Activated CD8-positive, alpha-beta memory T cell treated with anti-CD3 and anti-CD28 coated beads, Interleukin-2, amount 10 ng/mL, durations not matched to agents 7 days and 5 days (primary cell): Measurements from ENCODE around the gene PARP9. TPM values are rescaled to one million over a fixed set of nuclear protein-coding genes. Genes with fewer than 3 reads are reported as not detected.

Experiments used
- ATAC-seq: fragments of 150-1000 bp; cut with Tn5 transposase; one replicate; pipeline ENCODE4 v1.10.0; 2021; ENCODE audit warnings: moderate library complexity
- CTCF ChIA-PET: fragments of 350-600 bp; sonication (Branson Sonifier 250); formaldehyde crosslinking; loops from one replicate; lab custom pipeline; 2021; ENCODE audit warnings: antibody characterized with exemption; lab: Charles Lee
- DNase-seq: peaks from one replicate; pipeline ENCODE4 v3.0.0-alpha.2; 2020
- H3K27ac Mint-ChIP-seq: one replicate; pipeline ENCODE4 v1.8.0; 2021; ENCODE audit warnings: mild to moderate bottlenecking, mixed read lengths
- H3K27me3 Mint-ChIP-seq: one replicate; pipeline ENCODE4 v1.8.0; 2021; ENCODE audit warnings: mixed read lengths
- H3K36me3 Mint-ChIP-seq: one replicate; pipeline ENCODE4 v1.8.0; 2021; ENCODE audit warnings: mild to moderate bottlenecking, mixed read lengths
- H3K4me1 Mint-ChIP-seq: one replicate; pipeline ENCODE4 v1.8.0; 2021; ENCODE audit warnings: mixed read lengths
- H3K4me3 Mint-ChIP-seq: one replicate; pipeline ENCODE4 v1.8.0; 2021; ENCODE audit warnings: mild to moderate bottlenecking, moderate library complexity, mixed read lengths
- H3K9me3 Mint-ChIP-seq: one replicate; pipeline ENCODE4 v1.8.0; 2022; ENCODE audit warnings: low read depth, mixed read lengths
- total RNA-seq, 2 experiments: library from RNA; stranded (reverse); gene quantifications; one replicate each; pipeline ENCODE4 v1.2.3, GENCODE V29; 2021

Gene PARP9
- 100 to 1,000 TPM in 1 of 2 experiments, 10 to 100 TPM in 1; 91.8 to 147 TPM for total RNA-seq

GRCh38 chr3:122564155-122564912 lies at the start of gene PARP9, which contains the start of gene DTX3L:
Gene PARP9, minus strand, starts transcription at chr3:122564300. Its CDS starts 4,680 bp downstream, at chr3:122559620.
Gene DTX3L, plus strand, starts transcription at chr3:122564338. Its CDS starts 89 bp downstream, at chr3:122564427.
- CTCF ChIA-PET, result interaction anchor here (0.5 to 10.0 kb wide), 8 partner anchors 11 to 119 kb away, joined by 3 to 145 read pairs (median 3); partner anchors contain the start of genes KPNA1 and PARP14
- Mint-ChIP-seq H3K4me1 (peaks cover 71% of the 10 kb centered on the region), H3K9me3 (no peaks in the 10 kb centered on the region), H3K36me3 (peaks cover 78% of the 10 kb centered on the region), H3K27ac (peak within 1 kb of the TSS; percentile 100), H3K27me3 (no peaks in the 10 kb centered on the region), H3K4me3 (peak within 1 kb of the TSS; percentile 99)
- ATAC-seq (peak; percentile 97), DNase-seq (peak; percentile 94)

GRCh38 chr3:122612696-122613095 lies 48.6 kb upstream of the PARP9 start:
- Mint-ChIP-seq H3K36me3 (peaks cover 62% of the 10 kb centered on the region), H3K4me1 (peaks cover 29% of the 10 kb centered on the region), H3K4me3 (no peak overlapping the region), H3K9me3 (peaks cover 8% of the 10 kb centered on the region), H3K27me3 (no peaks in the 10 kb centered on the region), H3K27ac (no peak overlapping the region)
- ATAC-seq (no peak), DNase-seq (no peak)
- CTCF ChIA-PET, result no interaction called here

GRCh38 chr3:122609798-122610559 lies 45.9 kb upstream of the PARP9 start:
- ATAC-seq (peak; percentile 96), DNase-seq (peak; percentile 50)
- CTCF ChIA-PET, result interaction anchor here (0.9 kb wide), 2 partner anchors 51 to 69 kb away, joined by 3 read pairs; no protein-coding TSS in a partner anchor
- H3K9me3 Mint-ChIP-seq, result peaks cover 8% of the 10 kb centered on the region
- H3K4me1 Mint-ChIP-seq, result peaks cover 25% of the 10 kb centered on the region
- no peaks in the 10 kb centered on the region for H3K27me3 Mint-ChIP-seq
- H3K27ac Mint-ChIP-seq, result peak overlapping the region; percentile 89
- H3K36me3 Mint-ChIP-seq, result peaks cover 54% of the 10 kb centered on the region
- peak overlapping the region; percentile 56 for H3K4me3 Mint-ChIP-seq

- CTCF ChIA-PET, result no interaction called here
- peaks cover 25% of the 10 kb centered on the region for H3K4me1 Mint-ChIP-seq
- H3K4me3 Mint-ChIP-seq, result no peak overlapping the region
- DNase-seq (no peak), ATAC-seq (no peak)
- H3K36me3 Mint-ChIP-seq, result peaks cover 49% of the 10 kb centered on the region
- H3K27me3 Mint-ChIP-seq, result no peaks in the 10 kb centered on the region
- peak overlapping the region; percentile 73 for H3K27ac Mint-ChIP-seq
- peaks cover 8% of the 10 kb centered on the region for H3K9me3 Mint-ChIP-seq
Observed at GRCh38 chr3:122608916-122609315, 44.8 kb upstream of the PARP9 start.

- Mint-ChIP-seq H3K9me3 (peaks cover 7% of the 10 kb centered on the region), H3K36me3 (peaks cover 52% of the 10 kb centered on the region), H3K4me3 (no peak overlapping the region), H3K27me3 (no peaks in the 10 kb centered on the region), H3K27ac (no peak overlapping the region), H3K4me1 (peaks cover 26% of the 10 kb centered on the region)
- CTCF ChIA-PET, result no interaction called here
- ATAC-seq (no peak), DNase-seq (no peak)
Observed at GRCh38 chr3:122606330-122606729, 42.2 kb upstream of the PARP9 start.

- CTCF ChIA-PET, result no interaction called here
- no peak for ATAC-seq
- H3K27ac Mint-ChIP-seq, result no peak overlapping the region
- no peak overlapping the region for H3K4me3 Mint-ChIP-seq
- H3K9me3 Mint-ChIP-seq, result peaks cover 2% of the 10 kb centered on the region
- peaks cover 42% of the 10 kb centered on the region for H3K36me3 Mint-ChIP-seq
- peaks cover 8% of the 10 kb centered on the region for H3K4me1 Mint-ChIP-seq
- no peak for DNase-seq
- no peaks in the 10 kb centered on the region for H3K27me3 Mint-ChIP-seq
Observed at GRCh38 chr3:122603056-122603455, 39.0 kb upstream of the PARP9 start.

- no peak for ATAC-seq
- H3K4me1 Mint-ChIP-seq, result peaks cover 8% of the 10 kb centered on the region
- no peaks in the 10 kb centered on the region for H3K27me3 Mint-ChIP-seq
- CTCF ChIA-PET, result no interaction called here
- H3K27ac Mint-ChIP-seq, result no peak overlapping the region
- DNase-seq, result no peak
- H3K9me3 Mint-ChIP-seq, result peaks cover 2% of the 10 kb centered on the region
- H3K4me3 Mint-ChIP-seq, result no peak overlapping the region
- peaks cover 37% of the 10 kb centered on the region for H3K36me3 Mint-ChIP-seq
Observed at GRCh38 chr3:122602011-122602710, 38.1 kb upstream of the PARP9 start.

GRCh38 chr3:122598556-122598955 lies 34.5 kb upstream of the PARP9 start:
- Mint-ChIP-seq H3K27me3 (no peaks in the 10 kb centered on the region), H3K4me1 (peaks cover 6% of the 10 kb centered on the region), H3K27ac (no peak overlapping the region), H3K9me3 (no peaks in the 10 kb centered on the region), H3K4me3 (no peak overlapping the region), H3K36me3 (peaks cover 44% of the 10 kb centered on the region)
- CTCF ChIA-PET, result interaction anchor here (0.7 to 1.5 kb wide), 2 partner anchors 42 to 141 kb away, joined by 3 read pairs; no protein-coding TSS in a partner anchor
- no peak for DNase-seq
- no peak for ATAC-seq

- CTCF ChIA-PET, result interaction anchor here (0.7 kb wide), 1 partner anchor 141 kb away, joined by 3 read pairs; no protein-coding TSS in a partner anchor
- no peaks in the 10 kb centered on the region for H3K27me3 Mint-ChIP-seq
- peaks cover 41% of the 10 kb centered on the region for H3K36me3 Mint-ChIP-seq
- no peak overlapping the region for H3K4me3 Mint-ChIP-seq
- H3K4me1 Mint-ChIP-seq, result peaks cover 5% of the 10 kb centered on the region
- DNase-seq (no peak), ATAC-seq (no peak)
- no peaks in the 10 kb centered on the region for H3K9me3 Mint-ChIP-seq
- H3K27ac Mint-ChIP-seq, result no peak overlapping the region
Observed at GRCh38 chr3:122598151-122598550, 34.1 kb upstream of the PARP9 start.

- H3K4me1 Mint-ChIP-seq, result peaks cover 8% of the 10 kb centered on the region
- CTCF ChIA-PET, result interaction anchor here (1.0 to 1.3 kb wide), 4 partner anchors 14 to 86 kb away, joined by 3 to 6 read pairs (median 4); no protein-coding TSS in a partner anchor
- no peak overlapping the region for H3K4me3 Mint-ChIP-seq
- H3K27me3 Mint-ChIP-seq, result no peaks in the 10 kb centered on the region
- H3K36me3 Mint-ChIP-seq, result peaks cover 41% of the 10 kb centered on the region
- DNase-seq, result no peak
- H3K27ac Mint-ChIP-seq, result no peak overlapping the region
- ATAC-seq, result no peak
- no peaks in the 10 kb centered on the region for H3K9me3 Mint-ChIP-seq
Observed at GRCh38 chr3:122594025-122594424, 29.9 kb upstream of the PARP9 start.

- Mint-ChIP-seq H3K27ac (no peak overlapping the region), H3K4me3 (no peak overlapping the region)
- CTCF ChIA-PET, result no interaction called here
Observed at GRCh38 chr3:122590610-122591009, 26.5 kb upstream of the PARP9 start.

GRCh38 chr3:122589297-122589696 lies 25.2 kb upstream of the PARP9 start:
- Mint-ChIP-seq H3K4me1 (peaks cover 30% of the 10 kb centered on the region), H3K27ac (no peak overlapping the region), H3K36me3 (peaks cover 51% of the 10 kb centered on the region), H3K9me3 (peaks cover 3% of the 10 kb centered on the region), H3K27me3 (no peaks in the 10 kb centered on the region), H3K4me3 (no peak overlapping the region)
- DNase-seq (no peak), ATAC-seq (peak; percentile 20)
- CTCF ChIA-PET, result interaction anchor here (2.1 kb wide), 1 partner anchor 11 kb away, joined by 5 read pairs; no protein-coding TSS in a partner anchor

More at GRCh38 chr3:122590610-122591009, 26.5 kb upstream of the PARP9 start:
- Mint-ChIP-seq H3K9me3 (peaks cover under 1% of the 10 kb centered on the region), H3K36me3 (peaks cover 46% of the 10 kb centered on the region), H3K4me1 (peaks cover 24% of the 10 kb centered on the region), H3K27me3 (no peaks in the 10 kb centered on the region)
- ATAC-seq (no peak), DNase-seq (no peak)
